Mesothelial cell of epicardium (in vitro differentiated cells): Measurements from ENCODE around the gene KLHDC8A. TPM values are rescaled to one million over a fixed set of nuclear protein-coding genes. Genes with fewer than 3 reads are reported as not detected.
A peak's percentile ranks its signal among the peaks of the same experiment; 100 is the strongest.

ENCODE experiments used
- DNase-seq, 2 experiments: peaks; one replicate each; pipeline ENCODE4 v3.0.0; 2021; ENCODE audit warnings: low spot score in 2 of 2; ENCODE audit not compliant: unreplicated experiment in 2 of 2
- H3K27ac Mint-ChIP-seq: 2 replicates; pipeline ENCODE4 v1.8.0; 2021; ENCODE audit warnings: mixed read lengths
- H3K27me3 Mint-ChIP-seq: 2 replicates; pipeline ENCODE4 v1.8.0; 2021; ENCODE audit warnings: low read depth, mixed read lengths
- H3K36me3 Mint-ChIP-seq: 2 replicates; pipeline ENCODE4 v1.8.0; 2021; ENCODE audit warnings: mixed read lengths
- H3K4me1 Mint-ChIP-seq: 2 replicates; pipeline ENCODE4 v1.8.0; 2021; ENCODE audit warnings: mixed read lengths
- H3K4me3 Mint-ChIP-seq: 2 replicates; pipeline ENCODE4 v1.8.0; 2021; ENCODE audit warnings: mild to moderate bottlenecking, moderate library complexity, mixed read lengths
- H3K9me3 Mint-ChIP-seq: 2 replicates; pipeline ENCODE4 v1.8.0; 2021; ENCODE audit warnings: mixed read lengths
- CTCF ChIP-seq: fragments of 200-600 bp; sonication (generic); IDR thresholded peaks from one replicate; pipeline ENCODE4 v1.5.0; 2021; ENCODE audit warnings: antibody characterized with exemption; ENCODE audit not compliant: unreplicated experiment
- total RNA-seq: library from RNA; stranded (reverse); gene quantifications from 3 replicates; pipeline ENCODE4 v1.2.1, GENCODE V29; 2021

KLHDC8A gene
- total RNA-seq, 1 donor from 2014 or later, result 0.51 TPM

GRCh38 chr1:205346956-205347574 is 9.7 kb downstream of the KLHDC8A start:
- Mint-ChIP-seq H3K9me3 (no peaks in the 10 kb centered on the region), H3K4me3 (no peak overlapping the region), H3K27ac (no peak overlapping the region), H3K36me3 (no peaks in the 10 kb centered on the region), H3K27me3 (peaks cover 50% of the 10 kb centered on the region), H3K4me1 (peaks cover 29% of the 10 kb centered on the region)
- no peak for DNase-seq
- TF ChIP-seq CTCF, result no peak

GRCh38 chr1:205345761-205346160 is 11.0 kb downstream of the KLHDC8A start:
- DNase-seq, result no peak
- peaks cover 57% of the 10 kb centered on the region for H3K27me3 Mint-ChIP-seq
- no peak overlapping the region for H3K4me3 Mint-ChIP-seq
- no peaks in the 10 kb centered on the region for H3K36me3 Mint-ChIP-seq
- H3K9me3 Mint-ChIP-seq, result no peaks in the 10 kb centered on the region
- TF ChIP-seq CTCF, result no peak
- H3K4me1 Mint-ChIP-seq, result peaks cover 23% of the 10 kb centered on the region
- no peak overlapping the region for H3K27ac Mint-ChIP-seq

GRCh38 chr1:205344066-205344928 is 12.4 kb downstream of the KLHDC8A start:
- Mint-ChIP-seq H3K36me3 (no peaks in the 10 kb centered on the region), H3K4me1 (peaks cover 11% of the 10 kb centered on the region), H3K9me3 (no peaks in the 10 kb centered on the region), H3K27ac (no peak overlapping the region), H3K27me3 (peaks cover 57% of the 10 kb centered on the region), H3K4me3 (peak overlapping the region; percentile 60)
- DNase-seq, result peak; percentile 36 to 58
- no peak for TF ChIP-seq CTCF

GRCh38 chr1:205343431-205344065 is 13.2 kb downstream of the KLHDC8A start:
- no peak for DNase-seq
- Mint-ChIP-seq H3K9me3 (no peaks in the 10 kb centered on the region), H3K36me3 (no peaks in the 10 kb centered on the region), H3K27me3 (peaks cover 61% of the 10 kb centered on the region), H3K27ac (no peak overlapping the region), H3K4me1 (peaks cover 6% of the 10 kb centered on the region), H3K4me3 (peak overlapping the region; percentile 60)
- TF ChIP-seq CTCF, result peak; percentile 25

GRCh38 chr1:205342986-205343385 is 13.7 kb downstream of the KLHDC8A start:
- DNase-seq, result no peak
- no peak for TF ChIP-seq CTCF
- Mint-ChIP-seq H3K36me3 (no peaks in the 10 kb centered on the region), H3K9me3 (no peaks in the 10 kb centered on the region), H3K27ac (no peak overlapping the region), H3K4me1 (peaks cover 6% of the 10 kb centered on the region), H3K4me3 (peak overlapping the region; percentile 36), H3K27me3 (peaks cover 63% of the 10 kb centered on the region)
